ENCODE data around the gene TMEM134. TPM values are rescaled to one million over a fixed set of nuclear protein-coding genes. Genes with fewer than 3 reads are reported as not detected.

The TMEM134 gene
- total RNA-seq, 2 donors from 2014 or later: 31.0 to 35.9 TPM

DNA sequence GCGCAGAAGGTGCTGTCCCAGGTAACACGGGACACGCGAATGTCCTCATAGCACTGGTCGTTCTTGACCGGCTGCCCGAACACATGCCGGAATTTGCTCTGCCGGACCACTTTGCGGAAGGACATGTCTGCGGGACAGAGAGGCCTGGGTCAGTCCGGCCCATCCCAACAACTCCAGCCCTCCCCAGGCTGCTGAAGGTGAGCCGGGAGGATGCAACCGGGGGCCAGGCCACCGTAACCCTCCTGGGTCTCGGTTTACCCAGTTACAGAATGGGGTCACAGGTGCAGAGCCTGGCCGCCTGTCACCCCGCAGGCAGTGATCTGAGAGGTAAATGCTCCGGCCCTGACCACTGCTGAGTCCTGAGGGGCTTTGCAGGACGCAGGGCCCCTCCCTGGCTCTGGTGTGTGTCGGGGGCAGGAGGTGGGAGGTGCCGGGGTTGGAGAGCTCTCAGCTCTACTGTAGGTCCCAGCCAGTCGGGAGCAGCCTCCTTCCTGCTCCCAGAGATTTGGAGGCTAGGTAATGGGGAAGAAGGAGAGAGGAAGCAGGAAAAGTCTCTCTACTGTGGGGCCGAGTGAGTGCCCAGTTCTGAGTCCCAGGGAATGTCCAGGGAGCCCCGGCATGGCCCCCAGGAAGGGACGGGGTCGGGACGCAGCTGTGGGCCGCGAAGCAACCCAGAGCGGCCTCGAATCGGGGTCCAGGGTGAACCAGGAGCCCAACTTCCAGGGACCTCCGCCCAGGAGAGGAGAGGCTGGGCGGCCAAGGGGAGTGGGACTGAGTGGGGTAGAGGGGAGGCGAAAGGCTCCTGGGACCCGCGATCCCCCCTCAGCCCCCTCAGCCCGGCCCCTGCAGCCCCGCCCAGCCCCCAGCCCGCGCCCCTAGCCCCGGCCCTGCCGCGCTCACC, 26.3 kb downstream of the TMEM134 start:
- no peak for DNase-seq (ENCODE audit: low spot score)
- intact Hi-C loops (cut with DNase I): no loop called here

GRCh38 chr11:67441731-67442351, 27.2 kb downstream of the TMEM134 start:
- peak; percentile 81 for DNase-seq (ENCODE audit: low spot score)
- intact Hi-C loops (cut with DNase I): no loop called here

DNA sequence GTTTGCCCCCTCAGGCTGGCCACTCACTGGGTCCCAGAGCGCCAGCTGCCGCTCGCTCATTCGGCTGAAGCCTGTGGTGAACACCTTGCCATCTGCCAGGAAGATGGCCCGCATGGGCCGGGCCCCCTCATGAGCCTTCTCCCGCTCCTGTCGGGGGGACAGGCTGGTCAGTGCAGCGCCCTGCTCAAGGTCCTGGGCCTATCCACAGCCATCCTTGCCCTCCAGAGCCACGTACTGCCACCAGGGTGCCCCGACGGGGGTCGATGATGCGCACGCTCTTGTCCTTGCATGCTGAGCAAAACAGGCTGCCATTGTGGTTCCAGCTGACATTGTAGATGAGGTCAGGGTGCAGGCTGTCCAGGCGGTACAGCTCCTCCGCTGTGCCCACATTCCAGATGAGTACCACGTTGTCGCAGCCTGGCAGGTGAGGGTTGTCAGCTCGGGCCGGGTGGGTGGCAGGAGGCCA, 27.9 kb downstream of the TMEM134 start:
- DNase-seq (ENCODE audit: low spot score): peak; percentile 79
- intact Hi-C loops (cut with DNase I): no loop called here

DNA sequence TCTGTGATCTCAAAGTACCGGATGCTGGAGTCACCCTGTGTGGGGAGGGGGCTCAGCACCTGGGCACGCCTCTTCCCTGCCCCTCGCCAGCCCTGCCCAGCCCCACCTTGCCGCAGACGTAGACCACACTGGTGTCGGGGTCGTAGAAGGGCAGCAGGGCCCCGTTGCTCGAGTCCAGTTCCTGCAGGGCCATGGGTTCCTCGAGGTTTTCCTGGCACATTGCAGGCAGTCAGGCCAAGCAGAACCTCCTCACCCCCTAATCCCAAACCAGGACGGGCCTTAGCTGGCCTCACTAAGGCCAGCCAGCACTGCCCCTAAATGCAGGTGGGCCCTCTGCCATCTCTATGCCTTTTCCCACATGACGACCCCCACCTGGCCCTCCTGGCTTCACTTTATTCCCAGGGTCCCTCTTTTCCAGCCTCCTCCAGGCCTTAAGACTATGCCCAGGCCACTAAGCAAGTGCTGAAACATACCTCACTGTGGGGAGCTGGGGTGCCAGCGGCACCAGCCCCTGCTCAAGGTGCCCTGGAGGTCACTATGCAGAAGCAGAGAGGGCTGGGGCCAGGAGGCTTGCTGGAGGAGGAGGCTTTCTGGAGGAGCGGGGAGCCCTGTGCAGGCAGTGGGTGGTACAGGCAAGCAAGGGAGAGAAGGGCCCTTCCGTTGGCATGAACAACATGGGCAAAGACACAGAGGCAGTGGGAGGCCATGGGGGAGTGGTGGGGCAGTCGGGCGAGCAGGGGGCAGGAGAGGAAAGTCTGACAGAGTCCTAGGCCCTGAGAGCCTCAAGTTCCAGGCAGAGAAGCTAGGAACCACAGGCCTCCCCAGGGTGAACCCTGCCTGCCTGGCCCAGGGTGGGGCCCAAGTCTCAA, 28.6 kb downstream of the TMEM134 start:
- intact Hi-C loops (cut with DNase I): no loop called here
- DNase-seq (ENCODE audit: low spot score): no peak

- DNase-seq (ENCODE audit: low spot score): no peak
- intact Hi-C loops (cut with DNase I): no loop called here
Observed at GRCh38 chr11:67439321-67440228, 29.5 kb downstream of the TMEM134 start.

DNA sequence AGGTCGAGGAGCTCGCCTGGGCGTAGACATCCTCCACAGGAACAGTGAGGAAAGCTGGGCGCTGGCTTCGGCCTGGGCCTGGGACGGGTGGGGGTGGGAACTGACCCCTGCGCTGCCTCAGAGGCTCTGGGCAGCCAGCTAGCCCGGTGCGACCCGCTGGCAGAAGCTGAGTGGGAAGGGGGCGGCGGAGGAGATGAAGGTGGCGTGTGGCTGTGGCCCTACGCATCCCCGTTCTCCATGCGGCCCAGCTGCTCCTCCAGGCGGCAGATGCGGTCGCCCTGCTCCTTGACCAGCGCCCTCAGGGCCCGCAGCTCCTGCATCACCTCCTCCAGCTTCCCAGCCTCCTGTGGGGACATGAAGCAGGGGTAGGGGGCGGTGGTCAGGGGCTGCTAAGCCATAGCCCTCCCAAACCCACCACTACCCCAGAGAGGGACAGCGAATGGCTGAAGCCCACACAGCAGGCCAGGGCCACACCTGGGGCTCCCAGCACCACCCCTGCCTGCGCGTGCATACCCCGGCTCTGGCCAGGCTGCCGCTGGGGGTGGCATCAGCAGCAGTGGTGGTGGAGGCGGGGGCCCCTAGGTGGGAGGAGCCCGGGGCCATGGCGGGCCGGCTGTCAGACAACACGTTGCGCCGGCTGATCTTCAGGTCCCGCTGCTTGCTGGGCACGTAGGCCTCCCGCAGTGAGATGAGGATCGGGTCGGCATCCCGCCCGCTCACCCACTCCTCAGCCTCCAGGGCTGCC, 30.7 kb downstream of the TMEM134 start:
- peak; percentile 71 for DNase-seq (ENCODE audit: low spot score)

GRCh38 chr11:67437809-67438157, 31.3 kb downstream of the TMEM134 start:
- intact Hi-C loops (cut with DNase I): no loop called here
- DNase-seq (ENCODE audit: low spot score): no peak

More for the DNA sequence above, 30.7 kb downstream of the TMEM134 start:
- intact Hi-C loops (cut with DNase I): no loop called here

DNA sequence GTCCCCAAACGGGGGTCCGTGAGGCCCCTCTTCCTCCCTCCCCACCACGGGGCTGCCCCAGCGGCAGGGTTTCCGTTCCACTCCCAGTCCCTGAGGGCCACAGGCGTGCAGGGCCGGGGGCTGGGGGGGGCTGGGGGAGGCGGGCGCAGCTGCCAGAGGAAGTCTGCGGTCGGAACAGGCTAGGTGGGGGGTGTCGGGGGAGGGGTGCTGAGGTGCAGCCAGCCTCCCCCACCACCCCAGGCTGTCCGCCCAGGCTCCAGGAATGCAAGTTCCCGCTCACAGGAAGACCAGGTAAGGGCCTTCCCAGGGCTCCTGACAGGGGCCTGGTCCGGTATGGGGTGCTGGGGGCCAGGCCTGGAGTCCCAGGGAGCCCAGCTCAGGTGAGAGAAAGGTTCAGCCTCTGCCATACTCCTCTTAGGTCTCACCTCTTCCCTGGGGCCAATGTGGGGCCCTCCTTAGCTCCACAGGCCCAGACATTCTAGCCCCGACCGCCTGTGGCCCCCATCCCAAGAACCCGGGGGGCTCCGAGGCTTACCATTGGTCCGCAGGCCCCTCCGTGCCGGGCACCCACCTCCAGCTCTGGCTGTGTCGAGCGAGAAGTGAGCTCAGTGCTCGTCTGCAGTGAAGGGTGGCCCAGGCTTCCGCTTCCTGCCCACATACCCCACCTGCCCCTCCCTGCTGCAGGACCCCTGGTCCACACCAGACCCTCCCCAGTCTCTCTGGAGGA, 31.8 kb downstream of the TMEM134 start, which contains the start of gene PTPRCAP:
PTPRCAP (minus strand) TSS at position 601 of the 727 bp plus-strand sequence; CDS start at position 538, 63 bp downstream.
- DNase-seq (ENCODE audit: low spot score): peak; percentile 81
- intact Hi-C loops (cut with DNase I): no loop called here

- no peak for DNase-seq (ENCODE audit: low spot score)
- intact Hi-C loops (cut with DNase I): no loop called here
Observed at GRCh38 chr11:67436459-67437081, 32.5 kb downstream of the TMEM134 start.

DNA sequence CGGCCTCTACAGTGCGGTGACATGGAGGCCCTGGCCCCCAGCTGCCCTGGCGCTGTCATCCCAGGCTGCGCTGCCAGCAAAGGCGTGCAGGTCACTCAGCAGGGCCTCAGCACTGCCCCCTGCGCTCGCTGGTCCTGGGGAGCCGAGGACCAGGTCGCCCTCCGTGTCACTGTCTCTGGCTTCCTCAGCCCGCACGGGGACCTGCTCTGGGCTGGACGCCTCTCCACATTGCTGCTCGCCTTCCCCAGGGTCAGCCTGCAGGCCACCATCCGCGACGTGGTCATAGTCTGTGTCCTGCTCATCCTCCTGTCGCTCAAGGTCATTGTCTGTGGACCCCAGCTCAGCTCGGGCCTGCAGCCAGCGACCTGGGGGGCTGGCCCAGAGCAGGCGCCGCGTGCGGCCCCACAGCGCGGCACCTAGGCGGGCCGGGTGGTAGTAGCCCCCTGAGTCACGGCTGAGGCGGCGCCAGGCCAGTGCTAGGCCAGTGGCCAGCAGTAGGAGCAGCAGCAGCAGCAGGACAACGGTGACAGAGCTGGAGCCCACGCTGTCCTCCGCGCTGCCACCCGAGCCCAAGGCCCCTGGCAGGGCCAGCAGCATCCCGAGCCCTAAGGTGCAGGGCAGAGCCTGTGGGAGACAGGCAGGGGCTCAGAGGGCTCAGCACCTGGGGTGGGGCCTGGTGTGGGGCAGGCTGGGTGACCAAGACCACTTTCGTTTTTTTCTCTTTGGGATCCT, 33.2 kb downstream of the TMEM134 start:
- intact Hi-C loops (cut with DNase I): no loop called here
- no peak for DNase-seq (ENCODE audit: low spot score)

DNA sequence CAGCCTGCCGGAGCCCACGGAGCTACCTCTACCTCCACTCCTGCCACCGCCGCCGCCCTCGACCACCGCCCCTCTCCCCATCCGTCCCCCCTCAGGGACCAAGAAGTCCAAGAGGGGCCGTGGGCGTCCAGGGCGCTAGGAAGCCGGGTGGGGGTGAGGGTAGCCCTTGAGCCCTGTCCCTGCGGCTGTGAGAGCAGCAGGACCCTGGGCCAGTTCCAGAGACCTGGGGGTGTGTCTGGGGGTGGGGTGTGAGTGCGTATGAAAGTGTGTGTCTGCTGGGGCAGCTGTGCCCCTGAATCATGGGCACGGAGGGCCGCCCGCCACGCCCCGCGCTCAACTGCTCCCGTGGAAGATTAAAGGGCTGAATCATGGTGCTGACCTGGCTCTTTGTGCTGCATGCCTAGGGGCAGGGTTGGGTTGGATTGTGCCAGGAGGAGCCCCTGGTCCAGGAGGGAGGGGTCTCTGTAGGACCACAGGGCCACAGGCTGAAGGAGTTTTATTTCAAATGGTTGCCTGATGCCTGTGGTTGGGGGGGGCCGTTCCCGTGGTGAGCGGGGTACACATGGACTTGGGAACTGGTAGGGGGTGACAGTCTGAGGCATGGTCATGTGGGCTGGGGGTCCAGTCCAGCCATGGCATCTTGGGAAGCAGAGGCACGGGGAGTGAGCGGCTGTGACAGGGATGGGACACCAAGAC, 33.9 kb downstream of the TMEM134 start:
- intact Hi-C loops (cut with DNase I): no loop called here
- DNase-seq (ENCODE audit: low spot score): no peak

- intact Hi-C loops (cut with DNase I): no loop called here
- DNase-seq (ENCODE audit: low spot score): no peak
Observed at GRCh38 chr11:67434395-67434881, 34.6 kb downstream of the TMEM134 start.

DNA sequence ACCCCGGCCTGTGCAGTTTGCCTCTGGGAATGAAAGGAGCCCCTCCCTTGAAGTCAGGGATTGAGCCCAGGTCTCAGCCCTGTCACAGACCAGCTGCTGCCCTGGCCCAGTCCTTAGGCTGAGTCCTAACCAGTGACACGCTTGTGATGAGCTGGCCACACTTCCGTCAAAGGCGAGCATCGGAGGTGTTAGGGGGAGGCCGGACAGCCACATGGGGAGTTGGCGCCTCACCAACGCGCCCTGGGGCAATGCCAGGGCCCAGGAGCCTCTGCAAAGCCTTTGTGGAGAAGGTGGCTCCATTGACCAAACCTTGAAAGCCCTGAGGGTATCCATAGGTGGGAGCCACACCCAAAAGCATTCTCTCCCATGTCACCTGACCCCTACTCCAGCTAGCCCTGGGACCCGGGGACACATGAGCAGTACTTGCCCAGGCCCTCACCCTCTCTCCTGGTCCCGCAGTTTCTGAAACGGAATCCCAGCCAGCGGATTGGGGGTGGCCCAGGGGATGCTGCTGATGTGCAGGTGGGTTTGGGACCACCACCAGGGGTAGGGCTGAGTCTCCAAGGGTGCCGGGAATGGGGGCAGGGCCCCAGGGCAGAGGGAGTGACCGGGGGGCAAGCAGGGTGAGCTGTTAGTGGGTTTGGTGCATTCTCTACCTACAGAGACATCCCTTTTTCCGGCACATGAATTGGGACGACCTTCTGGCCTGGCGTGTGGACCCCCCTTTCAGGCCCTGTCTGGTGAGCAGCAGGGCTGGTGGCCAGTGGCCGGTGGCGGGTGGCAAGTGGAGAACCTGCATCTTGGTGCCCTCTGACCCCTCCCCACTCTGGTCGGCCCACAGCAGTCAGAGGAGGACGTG, 35.3 kb downstream of the TMEM134 start:
- no peak for DNase-seq (ENCODE audit: low spot score)
- intact Hi-C loops (cut with DNase I): no loop called here

DNA sequence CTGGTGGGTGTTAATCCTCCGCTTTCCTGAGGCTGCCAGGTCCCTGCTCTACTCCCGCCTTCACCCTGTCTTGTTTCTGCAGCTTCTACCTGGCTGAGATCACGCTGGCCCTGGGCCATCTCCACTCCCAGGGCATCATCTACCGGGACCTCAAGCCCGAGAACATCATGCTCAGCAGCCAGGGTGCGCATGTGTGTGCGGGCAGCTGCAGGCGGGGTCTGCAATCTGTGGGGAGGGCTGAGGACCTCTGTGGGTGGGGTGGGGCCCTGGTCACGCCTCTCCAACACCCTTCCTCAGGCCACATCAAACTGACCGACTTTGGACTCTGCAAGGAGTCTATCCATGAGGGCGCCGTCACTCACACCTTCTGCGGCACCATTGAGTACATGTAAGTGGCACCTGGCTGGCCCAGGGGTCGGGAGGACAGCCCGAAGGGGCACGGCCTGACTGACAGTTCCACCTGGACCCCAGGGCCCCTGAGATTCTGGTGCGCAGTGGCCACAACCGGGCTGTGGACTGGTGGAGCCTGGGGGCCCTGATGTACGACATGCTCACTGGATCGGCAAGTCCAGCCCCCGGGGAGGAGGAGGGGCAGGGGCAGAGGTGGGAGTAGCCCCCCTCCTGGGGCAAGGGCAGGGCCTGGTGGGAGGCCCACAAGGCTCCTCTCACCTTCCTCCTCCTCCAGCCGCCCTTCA, 36.2 kb downstream of the TMEM134 start:
- intact Hi-C loops (cut with DNase I): no loop called here
- DNase-seq (ENCODE audit: low spot score): no peak
